Mucosa of gallbladder (tissue), 1 donor: Measurements from ENCODE around the gene ZNF616. TPM values are rescaled to one million over a fixed set of nuclear protein-coding genes. Genes with fewer than 3 reads are reported as not detected.

Source experiments
- DNase-seq: peaks from one replicate; pipeline ENCODE4 v3.0.0-alpha.2; 2020; ENCODE audit warnings: low spot score
- total RNA-seq: library from RNA; stranded (reverse); gene quantifications from one replicate; pipeline ENCODE4 v1.2.1, GENCODE V29; 2021
- donor health status: DM: no; HTN: no; CAD: no.

ZNF616 gene
- 13.4 TPM for total RNA-seq

DNA sequence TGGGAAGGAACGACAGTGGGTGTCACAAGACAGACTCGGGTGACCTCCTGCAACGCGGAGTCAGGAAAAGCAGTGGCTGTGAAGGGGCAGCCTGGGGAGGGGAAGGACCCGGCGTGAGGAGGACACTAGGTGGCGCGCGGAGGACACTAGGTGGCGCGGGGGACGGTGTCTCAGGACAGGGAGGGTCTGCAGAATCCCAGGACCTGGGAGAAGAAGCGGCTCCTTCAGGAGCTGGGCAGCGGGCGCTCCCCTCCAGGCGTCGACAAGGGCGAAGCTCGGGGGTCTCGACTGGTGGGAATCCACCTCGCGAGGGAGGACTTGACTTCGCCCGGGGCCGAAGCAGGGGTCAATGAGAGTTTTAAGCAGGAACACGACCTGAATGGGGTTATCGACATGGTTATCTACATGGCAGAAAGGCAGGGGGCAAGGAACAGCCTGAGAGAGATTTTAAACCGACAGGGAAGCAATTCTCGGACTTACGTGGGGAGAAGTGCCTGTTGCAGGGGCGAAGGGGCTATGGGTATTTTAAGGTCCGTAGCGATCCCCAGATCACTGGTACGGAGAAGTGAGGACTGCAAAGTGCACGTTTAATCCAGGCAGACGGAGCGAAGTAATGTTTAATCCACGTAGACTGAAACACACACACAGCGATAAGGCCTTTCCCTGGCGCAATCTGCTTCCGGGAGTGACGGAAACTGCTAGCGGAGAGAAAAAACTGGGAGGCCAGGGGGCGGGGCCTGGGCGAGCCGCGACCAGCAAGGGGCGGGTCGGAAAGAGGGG, at the start of gene ZNF616:
TSS of gene ZNF616 (minus strand) at position 687 of the 780 bp plus-strand sequence. CDS start 9,426 bp downstream, outside the sequence.
- DNase-seq: peak; percentile 97

DNA sequence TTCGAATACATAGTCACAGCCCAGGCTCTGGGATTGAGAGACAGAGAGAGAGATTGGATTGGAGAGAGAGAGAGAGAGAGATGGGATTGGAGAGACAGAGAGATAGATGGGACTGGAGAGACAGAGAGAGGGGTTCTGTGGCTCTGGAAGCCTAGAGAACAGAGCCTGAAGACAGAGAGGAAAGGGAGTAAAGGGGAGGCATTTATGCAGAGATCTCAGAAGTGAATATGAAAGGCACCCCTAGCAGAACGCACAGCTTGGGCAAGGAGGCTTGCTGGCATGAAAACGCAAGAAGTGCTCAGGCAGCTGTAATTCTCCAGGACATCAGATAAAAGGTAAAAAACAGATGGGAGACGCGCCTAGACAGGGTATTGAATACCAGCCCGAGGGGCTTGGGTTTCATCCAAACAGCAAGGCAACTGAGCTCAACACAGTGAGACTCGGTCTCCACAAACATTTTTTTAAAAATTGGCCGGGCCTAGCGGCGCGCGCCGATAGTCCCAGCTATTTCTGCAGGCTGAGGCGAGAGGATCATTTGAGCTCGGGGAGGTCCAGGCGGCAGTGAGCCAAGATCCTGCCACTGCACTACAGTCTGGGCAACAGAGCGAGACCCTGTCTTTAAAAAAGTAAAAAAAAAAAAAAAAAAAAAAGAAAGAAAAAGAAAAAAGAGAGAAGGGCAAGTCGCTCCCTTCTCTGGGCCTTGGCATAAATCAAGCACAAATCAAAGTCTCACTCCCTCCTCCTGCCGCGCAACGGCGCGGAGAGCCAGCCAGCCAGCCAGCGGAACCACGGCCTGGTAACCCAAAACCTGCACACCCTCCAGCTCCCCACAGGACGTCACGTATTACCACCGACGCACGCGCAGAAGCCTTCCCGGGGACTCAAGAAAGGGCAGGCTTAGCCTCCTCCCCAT, 49.3 kb upstream of the ZNF616 start:
- no peak for DNase-seq

DNA sequence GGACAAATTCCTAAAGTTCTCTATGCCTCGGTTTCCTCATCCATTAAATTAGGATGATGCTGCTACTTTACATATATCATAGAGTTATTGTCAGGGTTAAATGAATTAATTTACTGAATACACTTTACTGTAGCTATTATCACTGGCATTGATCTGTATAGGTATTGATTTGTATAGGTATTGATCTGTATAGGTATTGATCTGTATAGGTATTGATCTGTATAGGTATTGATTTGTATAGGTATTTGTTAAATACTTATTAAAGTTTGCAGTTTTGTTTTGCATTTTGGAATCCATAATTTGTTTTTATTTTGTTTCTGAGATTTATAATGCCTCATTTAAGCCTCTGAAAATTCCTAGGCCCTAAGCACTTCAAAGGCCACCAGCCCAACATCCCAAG, 47.7 kb upstream of the ZNF616 start:
- DNase-seq: no peak

DNA sequence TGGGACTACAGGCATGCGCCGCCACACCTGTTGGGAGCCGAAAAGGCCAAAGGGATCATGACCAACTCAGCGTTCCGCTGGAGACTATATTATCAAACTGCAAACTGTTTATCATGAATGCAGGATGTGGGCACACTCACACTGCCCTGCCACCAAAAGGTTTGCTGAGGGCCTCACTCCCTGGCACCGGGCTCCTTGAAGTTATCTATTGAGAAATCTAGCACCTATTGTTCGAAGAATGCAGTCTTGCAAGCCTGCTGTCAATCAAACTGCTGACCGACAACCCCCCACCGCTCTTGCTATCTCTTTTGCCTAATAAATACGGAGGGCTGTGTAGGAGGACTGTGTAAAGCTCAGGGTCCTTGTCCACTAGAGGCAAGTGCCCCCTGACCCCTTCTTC, 36.8 kb upstream of the ZNF616 start:
- no peak for DNase-seq

DNA sequence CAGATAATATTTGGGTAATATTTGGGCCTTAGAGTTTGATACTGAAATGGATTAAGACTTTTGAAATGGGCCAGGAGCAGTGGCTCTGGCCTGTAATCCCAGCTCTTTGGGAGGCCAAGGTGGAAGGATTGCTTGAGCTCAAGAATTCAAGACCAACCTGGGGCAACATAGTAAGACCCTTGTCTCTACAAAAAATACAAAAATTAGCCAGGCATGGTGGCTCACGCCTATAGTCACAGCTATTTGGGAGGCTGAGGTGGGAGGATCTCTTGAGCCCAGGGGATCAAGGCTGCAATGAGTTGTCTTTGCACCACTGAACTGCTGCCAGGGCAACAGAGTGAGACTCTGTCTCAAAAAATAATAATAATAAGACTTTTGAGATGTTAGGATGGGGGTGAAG, 32.6 kb upstream of the ZNF616 start:
- no peak for DNase-seq

DNA sequence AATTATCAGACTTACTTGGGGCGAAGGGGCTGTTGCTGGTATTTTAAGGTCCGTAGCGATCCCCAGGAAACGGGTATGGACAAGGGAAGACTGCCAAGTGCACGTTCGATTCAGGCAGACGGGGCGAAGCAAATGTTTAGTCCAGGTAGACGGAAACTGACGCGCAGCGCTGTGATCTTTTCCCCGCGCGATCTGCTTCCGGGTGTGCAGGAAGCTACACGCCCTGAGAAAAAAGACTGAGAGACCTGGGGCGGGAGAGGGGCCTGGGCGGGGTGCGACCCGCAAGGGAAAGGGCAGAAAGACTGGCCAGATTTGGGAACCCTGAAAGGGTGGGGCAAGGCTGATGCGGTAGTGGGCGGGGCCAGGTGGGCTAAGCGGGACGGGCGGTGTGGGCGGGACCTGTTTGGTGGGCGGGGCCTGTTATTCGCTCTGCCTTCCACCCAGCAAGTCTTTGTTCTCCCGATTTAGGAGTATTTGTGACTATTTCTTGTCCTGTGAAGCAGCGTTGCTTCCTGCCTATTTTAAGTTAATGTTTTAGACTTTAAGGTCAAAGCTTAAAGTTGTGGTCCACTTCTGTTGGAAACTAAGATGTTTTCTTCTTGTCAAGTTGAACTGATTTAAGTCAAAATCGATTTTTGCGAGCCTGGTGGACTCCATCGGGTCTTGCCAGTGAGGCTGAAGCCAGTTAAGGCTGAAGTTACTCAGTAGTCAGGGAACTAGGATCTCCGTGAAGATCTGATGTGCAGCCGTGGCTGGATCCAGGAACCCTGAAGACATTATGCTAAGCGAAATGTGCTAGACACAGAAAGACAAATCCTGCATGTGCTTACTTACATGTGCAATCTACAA, 31.8 kb upstream of the ZNF616 start, which contains the start of gene ZNF836:
TSS of gene ZNF836 (minus strand) at position 301 of the 849 bp plus-strand sequence. CDS start 3,549 bp downstream, outside the sequence.
- peak; percentile 92 for DNase-seq

DNA sequence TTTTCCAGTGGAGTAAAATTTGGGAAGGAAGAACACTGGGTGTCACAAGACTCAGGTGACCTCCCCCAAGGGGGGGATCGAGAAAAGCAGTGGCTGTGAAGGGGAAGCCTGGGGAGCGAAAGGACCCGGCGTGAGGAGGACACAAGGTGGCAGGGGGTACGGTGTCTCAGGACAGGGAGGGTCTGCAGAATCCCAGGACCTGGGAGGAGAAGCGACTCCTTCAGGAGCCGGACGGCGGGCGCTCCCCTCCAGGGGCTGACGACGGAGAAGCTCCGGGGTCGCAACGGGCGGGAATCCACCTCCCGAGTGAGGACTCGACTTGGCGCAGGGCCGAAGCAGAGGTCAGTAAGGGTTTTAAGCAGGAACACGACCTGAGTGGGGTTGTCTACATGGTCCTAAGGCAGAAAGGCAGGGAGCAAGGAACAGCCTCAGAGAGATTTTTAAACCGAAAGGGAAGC, 31.2 kb upstream of the ZNF616 start:
- DNase-seq: no peak

DNA sequence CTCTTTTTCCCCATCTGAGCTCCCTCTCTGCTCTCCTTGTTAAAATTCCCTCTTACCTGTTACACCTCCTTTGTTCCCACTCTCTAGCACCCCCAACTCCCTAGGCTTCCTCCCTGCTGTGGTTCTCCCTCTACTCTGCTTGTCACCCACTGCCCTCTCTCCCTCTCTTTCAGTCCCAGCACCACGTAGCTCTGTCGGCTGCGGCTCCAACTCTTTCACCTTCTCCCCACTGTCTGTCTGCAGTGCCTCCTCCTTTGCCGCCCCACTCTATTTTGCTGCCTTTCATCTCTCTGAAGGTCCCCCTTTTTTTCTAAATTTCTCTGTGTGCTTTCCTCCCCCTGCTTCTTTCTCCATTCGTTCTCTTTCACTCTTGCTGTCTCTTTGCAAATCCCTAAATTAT, 30.6 kb upstream of the ZNF616 start:
- no peak for DNase-seq

DNA sequence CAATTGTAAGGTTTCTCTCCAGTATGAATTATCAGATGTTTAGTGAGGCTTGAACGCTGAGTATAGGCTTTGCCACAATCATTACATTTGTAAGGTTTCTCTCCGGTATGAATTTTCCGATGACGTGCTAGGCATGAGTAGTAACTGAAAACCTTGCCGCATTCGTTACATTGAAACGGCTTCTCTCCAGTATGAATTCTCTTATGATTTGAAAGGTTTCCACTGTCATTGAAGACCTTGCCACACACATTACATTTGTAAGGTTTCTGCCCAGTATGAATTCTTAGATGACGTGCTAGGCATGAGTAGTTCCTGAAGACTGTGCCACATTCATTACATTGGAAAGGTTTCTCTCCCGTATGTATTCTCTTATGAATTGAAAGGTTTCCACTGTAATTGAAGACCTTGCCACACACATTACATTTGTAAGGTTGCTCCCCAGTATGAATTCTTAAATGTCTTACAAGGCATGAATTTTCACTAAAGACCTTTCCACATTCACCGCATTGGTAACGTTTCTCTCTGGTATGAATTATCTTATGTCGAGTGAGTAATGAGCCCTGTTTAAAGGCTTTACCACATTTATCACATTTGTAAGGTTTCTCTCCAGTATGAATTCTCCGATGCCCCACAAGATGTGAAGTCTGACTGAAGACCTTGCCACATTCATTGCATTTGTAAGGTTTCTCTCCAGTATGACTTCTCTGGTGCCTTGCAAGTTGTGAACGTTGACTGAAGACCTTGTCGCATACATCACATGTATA, 16.0 kb upstream of the ZNF616 start:
- no peak for DNase-seq

DNA sequence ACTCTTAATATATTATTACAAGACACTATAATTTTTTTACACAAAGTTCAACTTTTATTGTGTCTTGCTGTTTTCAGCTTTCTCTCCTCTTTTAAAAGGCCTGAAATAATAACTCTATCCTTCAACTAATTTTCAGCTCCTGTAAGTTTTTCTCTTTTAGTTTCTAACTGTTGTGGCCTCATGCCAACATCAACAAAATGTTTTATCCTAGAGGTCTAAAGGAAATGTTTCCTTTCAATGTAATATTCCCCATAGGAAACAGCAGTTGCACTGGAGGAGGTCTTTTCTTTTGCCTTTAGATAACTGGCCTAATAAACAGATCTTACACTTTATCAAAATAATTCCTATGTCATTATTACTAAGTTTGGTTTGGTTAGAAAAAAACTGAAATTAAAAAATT, 8.5 kb upstream of the ZNF616 start:
- DNase-seq: no peak

DNA sequence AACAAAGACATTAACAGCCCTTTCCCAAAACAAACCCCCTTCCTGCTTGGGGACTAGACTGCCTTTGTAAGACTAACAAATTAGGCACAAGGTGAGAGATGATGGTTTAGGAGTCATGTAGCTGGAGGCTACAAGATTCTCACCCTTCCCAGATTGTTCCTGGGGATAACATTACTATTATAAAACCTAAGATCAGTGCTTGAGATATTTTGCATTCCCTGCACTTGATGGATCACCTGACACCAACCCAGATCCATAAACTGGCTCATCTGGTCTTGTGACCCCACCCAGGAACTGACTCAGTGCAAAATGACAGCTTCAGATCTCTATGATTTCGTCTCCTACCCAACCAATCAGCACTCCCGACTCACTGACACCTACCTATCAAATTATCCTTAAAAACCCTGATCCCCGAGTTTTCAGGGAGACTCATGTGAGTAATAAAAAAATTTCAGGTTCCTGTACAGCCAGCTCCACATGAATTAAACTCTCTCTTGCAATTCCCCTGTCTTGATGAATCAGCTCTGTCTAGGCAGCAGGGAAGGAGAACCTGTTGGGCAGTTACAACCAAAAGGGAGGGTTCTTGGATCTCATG, 2.4 kb upstream of the ZNF616 start:
- DNase-seq: no peak

DNA sequence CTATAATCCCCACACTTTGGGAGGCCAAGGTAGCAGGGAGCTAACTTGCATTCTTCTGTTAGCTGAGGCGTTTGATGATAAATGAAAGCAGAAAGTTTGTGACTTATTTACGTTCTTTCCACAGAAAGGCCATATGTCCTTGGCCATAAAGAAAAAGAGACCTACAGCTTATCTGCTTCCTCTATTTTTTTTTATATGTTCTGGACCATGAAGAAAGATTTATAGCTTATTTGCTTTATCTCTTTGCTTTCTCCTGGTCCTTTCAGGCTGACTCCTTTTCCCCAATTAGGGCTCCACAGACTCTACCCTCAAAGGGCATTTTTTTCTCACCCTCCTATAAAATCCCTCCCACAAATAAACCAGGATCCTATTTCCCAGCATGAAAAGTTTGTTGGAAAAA, 1.5 kb upstream of the ZNF616 start:
- no peak for DNase-seq

DNA sequence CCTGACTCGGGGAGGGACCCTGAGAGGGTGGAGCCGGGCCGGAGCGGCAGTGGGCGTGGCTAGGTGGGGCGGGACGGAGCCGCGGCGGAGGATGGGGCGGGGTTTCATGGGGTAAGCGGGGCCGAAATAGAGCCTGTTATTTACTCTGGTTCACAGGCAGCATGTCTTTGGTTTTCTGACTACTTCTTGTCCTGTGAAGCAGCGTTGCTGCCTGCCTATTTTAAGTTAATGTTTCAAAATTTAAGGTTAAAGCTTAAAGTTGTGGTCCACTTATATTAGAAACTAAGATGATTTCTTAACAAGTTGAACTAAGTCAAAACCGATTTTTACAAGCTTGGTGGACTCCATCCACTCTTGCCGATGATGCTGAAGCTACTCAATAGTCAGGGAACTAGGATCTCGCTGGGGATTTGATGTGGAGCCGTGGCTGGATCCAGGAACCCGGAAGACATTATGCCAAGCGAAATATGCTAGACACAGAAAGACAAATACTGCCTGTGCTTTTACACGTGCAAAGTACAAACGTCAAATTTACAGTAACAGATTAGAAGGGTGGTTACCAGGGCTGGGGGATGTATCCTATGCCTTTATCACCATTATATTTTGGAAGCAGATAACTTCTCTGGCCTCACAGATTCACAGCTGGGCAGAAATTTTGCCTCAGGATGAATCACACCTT, 433 bp upstream of the ZNF616 start:
- no peak for DNase-seq

DNA sequence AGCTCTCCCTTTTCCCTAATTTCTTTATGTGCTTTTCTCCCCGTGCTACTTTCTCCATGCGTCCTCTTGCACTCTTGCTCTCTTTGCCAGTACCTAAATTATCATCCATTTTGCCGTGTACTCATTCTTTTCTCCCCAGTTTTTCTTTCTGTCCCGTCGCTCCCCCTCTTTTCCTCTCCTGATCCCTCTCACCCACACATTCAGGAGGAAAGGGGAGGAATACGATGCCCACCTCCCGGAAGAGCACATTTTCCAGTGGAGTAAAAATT, 821 bp downstream of the ZNF616 start:
- no peak for DNase-seq

DNA sequence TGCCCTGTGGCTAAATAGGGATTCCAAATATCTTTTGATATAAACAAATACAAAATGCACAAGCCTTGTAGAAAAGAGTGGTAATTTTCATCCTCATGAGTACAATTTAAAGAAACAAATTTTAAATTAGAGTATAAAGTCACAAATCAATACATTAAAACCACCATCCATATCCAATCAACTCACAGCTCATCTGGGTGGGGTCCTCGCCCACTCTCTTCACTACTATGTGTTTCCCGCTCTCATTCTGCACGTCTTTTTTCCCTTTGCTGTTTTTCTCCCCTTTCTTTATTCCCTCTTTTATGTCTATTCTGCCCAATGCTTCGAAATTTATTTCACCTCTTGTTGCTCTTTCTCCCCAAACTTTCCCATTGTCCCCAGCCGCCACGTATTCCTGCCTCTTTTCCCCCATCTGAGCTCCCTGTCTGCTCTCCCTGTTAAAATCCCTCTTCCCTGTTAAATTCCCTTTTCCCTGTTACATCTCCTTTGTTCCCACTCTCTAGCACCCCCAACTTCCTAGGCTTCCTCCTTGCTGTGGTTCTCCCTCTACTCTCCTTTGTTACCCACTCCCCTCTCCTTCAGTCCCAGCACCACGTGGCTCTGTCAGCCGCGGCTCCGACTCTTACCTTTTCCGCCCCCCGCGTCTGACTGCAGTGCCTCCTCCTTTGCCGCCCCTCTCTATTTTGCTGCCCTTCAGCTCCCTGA, 1.3 kb downstream of the ZNF616 start:
- DNase-seq: no peak

DNA sequence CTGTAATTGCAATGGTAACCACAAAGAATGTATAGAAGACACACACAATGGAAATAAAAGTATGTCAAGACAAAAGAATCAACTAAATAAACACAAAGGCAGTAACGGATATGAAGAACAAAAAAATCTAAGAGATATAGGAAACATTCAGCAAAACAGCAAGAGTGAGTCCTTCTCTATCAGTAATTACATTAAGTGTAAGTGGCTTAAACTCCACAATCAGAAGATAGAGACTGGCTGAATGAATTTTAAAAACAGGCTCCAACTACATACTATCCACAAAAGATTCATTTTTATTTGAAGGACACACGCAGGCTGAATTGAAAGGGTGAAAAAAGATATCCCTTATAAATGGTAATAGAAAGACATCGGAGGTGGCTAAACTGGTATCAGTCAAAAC, 19.5 kb downstream of the ZNF616 start:
- DNase-seq: no peak

DNA sequence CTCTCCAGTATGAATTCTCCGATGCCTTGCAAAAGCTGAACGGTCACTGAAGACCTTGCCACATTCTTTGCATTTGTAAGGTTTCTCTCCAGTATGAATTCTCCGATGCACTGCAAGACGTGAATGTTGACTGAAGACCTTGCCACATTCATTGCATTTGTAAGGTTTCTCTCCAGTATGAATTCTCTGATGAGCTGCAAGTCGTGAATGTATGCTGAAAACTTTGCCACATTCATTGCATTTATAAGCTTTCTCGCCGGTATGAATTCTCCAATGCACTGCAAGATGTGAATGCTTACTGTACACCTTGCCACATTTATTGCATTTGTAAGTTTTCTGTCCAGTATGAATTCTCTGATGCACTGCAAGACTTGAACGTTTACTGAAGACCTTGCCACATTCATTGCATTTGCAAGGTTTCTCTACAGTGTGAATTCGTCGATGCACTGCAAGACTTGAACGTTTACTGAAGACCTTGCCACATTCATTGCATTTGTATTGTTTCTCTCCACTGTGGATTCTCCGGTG, 24.1 kb downstream of the ZNF616 start:
- DNase-seq: no peak

DNA sequence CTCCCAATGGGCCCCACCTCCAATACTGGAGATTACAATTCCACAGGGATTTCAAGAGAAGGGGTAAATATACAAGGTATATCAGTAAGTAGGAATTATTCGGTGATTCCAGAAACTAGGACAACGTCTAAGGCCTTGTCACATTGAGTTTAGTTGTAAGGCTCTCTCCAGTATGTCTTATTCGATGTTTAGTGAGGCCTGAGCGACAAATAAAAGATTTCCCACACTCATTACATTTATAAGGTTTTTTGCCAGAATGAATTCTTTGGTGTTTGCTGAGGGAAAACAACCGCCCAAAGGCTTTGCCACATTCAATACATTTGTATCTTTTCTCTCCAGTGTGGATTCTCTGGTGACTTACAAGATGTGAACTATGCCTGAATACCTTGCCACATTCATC, 25.0 kb downstream of the ZNF616 start:
- DNase-seq: no peak

DNA sequence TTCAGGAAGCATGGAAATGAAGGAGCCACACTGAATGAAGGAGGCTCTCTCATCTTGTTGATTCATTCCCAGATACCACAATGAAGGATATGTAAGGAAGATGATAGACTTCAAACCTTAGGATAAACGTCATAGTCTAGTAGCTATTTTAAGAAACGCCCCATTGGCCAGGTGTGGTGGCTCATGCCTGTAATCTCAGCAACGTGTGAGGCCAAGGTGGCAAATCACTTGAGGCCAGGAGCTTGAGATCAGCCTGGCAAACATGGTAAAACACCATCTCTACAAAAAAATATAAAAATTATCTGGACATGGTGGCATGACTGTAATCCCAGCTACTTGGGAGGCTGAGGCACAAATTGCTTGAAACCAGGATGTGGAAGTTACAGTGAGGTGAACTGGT, 27.1 kb downstream of the ZNF616 start:
- DNase-seq: no peak
